Fibroblast of mammary gland (primary cell): ENCODE measurements around the gene RNF19B.

Experiments used
- DNase-seq: peaks from one replicate; pipeline ENCODE4 v3.0.0-alpha.2; 2010; ENCODE audit warnings: low read depth
- H3K4me3 ChIP-seq: 2 replicates; pipeline ENCODE4 v1.5.1; 2011; ENCODE audit warnings: low read depth, mild to moderate bottlenecking, low read length, moderate library complexity; ENCODE audit not compliant: control insufficient read depth
- CTCF ChIP-seq: conservative IDR thresholded peaks from 2 replicates; pipeline ENCODE4 v1.5.1; 2011; ENCODE audit warnings: low read depth, low read length, inconsistent platforms; ENCODE audit not compliant: control insufficient read depth, insufficient read depth

RNF19B gene

GRCh38 chr1:32902535-32902920 is 62.1 kb downstream of the RNF19B start:
- no peak overlapping the region for H3K4me3 ChIP-seq
- TF ChIP-seq CTCF: no peak
- no peak for DNase-seq

- peak overlapping the region; percentile 71 for H3K4me3 ChIP-seq
Observed at GRCh38 chr1:32901823-32902534, 62.6 kb downstream of the RNF19B start.

GRCh38 chr1:32900956-32901822 is 63.4 kb downstream of the RNF19B start, which contains the start of gene TMEM54:
Gene TMEM54 (minus strand): TSS chr1:32901389. CDS start chr1:32901238, 151 bp downstream.
- peak; percentile 18 for DNase-seq

More at GRCh38 chr1:32901823-32902534, 62.6 kb downstream of the RNF19B start:
- TF ChIP-seq CTCF: no peak
- DNase-seq: no peak

DNA sequence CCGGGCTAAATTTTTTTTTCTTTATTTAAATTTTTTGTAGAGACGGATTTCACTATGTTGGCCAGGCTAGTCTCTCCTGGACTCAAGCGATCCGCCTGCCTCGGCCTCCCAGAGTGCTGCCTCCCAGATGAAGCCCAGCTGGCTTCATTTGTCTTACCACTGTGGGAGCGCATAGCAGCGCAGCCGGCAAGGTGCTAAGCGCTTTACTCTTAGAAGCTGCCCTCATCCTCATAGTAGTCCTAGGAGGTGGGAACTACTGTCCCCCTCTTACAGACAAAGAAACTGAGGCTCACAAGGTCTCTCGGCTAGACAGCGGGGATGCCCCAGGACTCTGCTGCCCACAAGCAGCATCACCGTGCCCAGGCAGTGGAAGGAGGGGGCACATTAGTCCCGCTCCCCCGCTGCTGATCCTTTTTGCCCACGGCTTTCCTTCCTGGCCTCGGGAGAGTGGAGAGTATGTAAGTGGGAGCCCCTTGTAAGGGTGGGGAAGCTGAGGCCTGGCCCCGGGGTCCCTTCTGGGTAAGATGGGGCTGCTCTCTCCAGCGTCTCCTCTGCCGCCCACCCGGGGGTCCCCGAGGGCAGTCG is 64.1 kb downstream of the RNF19B start:
- H3K4me3 ChIP-seq: peak overlapping the region; percentile 65
- no peak for TF ChIP-seq CTCF
- DNase-seq: no peak

More at GRCh38 chr1:32900956-32901822, 63.4 kb downstream of the RNF19B start, which contains the start of gene TMEM54:
- no peak for TF ChIP-seq CTCF
- H3K4me3 ChIP-seq: peak within 1 kb of the TSS; percentile 71

DNA sequence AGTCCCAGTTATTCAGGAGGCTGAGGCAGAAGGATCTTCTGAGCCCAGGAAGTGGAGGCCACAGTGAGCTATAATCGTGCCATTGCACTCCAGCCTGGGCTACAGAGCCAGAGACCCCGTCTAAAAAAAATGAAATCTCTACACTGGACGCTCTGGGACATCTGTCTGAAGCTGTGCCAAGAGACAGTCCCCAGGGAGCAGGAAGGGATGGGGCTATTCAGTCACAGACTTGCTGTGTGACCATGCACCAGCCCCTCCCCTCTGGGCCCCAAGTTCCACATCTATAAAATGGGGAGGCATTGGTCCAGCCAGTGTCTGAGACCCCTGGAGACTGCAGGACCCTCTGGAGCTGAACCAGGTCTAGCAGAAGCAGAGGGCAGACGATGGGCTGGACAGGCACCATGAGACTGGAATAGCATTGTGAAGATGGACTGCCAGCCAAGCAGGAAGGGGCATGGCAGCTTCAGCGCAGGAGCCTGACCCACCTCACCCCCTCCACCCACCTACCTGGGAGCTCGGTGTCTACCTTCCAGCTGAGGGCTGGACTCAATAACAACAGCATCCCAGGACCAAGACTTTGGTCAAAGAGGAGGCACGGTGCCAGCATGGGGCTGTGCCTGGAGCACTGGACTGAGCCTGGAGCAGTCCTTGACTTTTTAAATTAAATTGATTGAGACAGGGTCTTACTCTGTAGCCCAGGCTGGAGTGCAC is 64.9 kb downstream of the RNF19B start:
- DNase-seq: no peak
- no peak overlapping the region for H3K4me3 ChIP-seq
- TF ChIP-seq CTCF: no peak

DNA sequence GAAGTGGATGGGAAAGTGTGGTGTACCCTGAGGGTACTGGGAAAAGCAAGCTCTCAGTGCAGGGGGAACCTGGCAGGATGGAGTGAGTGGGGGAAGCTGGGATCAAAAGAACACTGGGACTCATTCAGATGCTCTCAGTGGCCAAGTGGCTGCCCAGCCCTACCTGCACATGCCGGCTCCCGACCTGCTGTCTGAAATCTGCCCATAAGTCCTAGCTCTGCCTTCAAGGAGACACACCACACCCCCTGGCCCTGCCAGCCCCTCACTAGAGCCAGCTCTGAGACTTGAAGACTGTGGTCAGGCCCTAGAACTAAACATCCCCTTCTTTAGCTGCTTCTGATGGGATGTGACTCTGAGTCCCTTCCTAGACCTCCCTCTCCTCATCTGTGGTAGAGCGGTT is 65.7 kb downstream of the RNF19B start:
- no peak for DNase-seq
- TF ChIP-seq CTCF: no peak
- H3K4me3 ChIP-seq: no peak overlapping the region
